NCI-H1417 (cell line): ENCODE data around the gene FXR2.

Experiments used
- DNase-seq, 3 experiments: peaks; one replicate each; lab custom pipeline; 2025; lab: John Stamatoyannopoulos, UW

FXR2 gene

DNA sequence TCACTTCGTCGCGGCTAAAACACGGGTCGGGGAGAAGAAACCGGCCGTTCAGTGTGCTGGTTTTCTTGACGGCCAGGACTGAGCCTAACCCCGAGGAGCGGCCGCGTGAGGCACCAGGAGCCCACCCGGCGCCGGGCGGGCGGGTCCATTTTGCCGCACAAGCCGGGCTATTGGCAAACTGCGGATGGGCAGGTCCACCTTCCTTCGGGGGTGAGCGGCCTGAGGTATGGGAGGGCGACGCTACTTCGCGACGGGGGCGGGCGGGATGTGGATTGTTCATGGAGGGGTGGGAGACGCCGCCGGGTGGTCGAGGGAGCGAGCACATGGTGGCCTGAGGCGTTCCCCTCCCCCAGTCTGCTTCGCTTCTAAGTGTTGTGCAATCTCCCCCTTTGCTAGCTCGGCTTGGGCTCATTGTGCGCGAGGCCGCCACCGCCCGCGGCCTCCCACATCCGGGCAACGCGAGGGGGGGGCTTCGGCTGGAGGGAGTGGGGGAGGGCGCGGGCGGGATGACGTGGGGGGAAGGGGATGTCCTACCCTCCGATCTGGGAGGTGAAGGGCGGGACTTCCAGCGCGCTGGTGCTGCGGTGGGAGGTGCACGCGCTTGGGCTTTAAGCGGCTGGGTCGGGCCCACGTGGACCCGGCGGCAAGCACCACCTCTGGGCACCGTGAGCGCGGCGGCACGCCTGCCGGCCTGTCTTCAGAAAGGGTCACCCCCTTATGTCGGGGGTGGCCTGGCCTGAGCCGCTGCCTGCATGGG is 41.2 kb downstream of the FXR2 start:
- DNase-seq, result peak; percentile 63 to 84 (median 73)

DNA sequence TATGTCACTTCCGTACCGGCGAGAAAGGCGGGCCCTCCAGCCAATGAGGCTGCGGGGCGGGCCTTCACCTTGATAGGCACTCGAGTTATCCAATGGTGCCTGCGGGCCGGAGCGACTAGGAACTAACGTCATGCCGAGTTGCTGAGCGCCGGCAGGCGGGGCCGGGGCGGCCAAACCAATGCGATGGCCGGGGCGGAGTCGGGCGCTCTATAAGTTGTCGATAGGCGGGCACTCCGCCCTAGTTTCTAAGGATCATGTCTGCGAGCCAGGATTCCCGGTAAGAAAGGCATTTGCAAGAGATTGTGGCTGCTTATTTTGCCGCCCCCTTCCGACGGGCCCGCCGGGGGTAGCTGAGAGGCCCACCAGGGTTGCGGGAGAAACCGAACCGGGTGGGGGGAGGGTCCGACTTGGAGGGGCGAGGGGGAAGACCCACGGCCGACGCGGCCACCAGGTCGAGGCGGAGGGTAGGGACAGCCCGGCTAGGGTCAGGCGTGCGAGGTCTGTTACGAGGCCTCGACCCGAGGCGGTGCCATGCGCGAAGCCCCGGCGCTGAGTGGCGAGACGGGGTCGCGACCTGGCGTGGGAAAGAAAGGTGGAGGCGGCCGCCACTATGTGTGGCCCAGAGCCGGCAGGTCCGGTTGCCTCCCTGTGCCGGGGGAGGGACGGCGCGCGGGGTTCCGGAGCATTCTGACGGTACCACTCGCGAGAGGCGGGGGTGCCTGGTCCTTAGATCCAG is 41.9 kb downstream of the FXR2 start:
- DNase-seq, result peak; percentile 94 to 98 (median 96)

DNA sequence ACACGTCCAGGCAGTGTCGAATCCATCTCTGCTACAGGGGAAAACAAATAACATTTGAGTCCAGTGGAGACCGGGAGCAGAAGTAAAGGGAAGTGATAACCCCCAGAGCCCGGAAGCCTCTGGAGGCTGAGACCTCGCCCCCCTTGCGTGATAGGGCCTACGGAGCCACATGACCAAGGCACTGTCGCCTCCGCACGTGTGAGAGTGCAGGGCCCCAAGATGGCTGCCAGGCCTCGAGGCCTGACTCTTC is 42.4 kb downstream of the FXR2 start:
- DNase-seq, result no peak

DNA sequence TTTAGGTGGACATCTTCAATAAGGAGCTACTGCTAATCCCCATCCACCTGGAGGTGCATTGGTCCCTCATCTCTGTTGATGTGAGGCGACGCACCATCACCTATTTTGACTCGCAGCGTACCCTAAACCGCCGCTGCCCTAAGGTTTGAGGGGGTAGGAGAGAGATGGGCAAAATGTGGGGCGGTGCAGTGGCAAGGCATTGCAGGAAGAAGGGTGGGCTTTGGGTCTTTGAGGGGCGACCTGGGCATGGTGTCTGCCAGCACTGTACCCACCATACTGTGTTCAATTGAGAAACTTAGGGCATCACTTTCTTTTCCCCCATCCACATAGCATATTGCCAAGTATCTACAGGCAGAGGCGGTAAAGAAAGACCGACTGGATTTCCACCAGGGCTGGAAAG is 44.3 kb downstream of the FXR2 start:
- no peak for DNase-seq

DNA sequence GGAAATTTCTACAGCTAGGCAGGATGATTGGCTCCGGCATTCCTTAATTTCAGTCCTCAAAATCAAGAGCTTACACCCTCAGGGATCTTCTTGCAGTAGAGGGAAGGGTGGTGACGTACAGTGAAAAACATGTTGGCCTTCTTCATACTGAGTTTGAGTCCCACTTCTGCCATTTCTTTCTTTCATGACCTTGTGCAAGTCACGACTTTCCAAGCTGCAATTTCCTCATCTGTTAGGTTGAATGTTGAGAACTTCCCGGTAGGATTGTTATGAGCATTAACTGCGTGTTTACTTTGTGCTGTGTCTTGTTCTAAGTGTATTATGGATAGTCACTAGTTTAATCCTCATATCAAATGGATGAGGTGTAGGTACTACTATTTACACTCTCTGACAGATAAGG is 45.1 kb downstream of the FXR2 start:
- DNase-seq, result no peak

DNA sequence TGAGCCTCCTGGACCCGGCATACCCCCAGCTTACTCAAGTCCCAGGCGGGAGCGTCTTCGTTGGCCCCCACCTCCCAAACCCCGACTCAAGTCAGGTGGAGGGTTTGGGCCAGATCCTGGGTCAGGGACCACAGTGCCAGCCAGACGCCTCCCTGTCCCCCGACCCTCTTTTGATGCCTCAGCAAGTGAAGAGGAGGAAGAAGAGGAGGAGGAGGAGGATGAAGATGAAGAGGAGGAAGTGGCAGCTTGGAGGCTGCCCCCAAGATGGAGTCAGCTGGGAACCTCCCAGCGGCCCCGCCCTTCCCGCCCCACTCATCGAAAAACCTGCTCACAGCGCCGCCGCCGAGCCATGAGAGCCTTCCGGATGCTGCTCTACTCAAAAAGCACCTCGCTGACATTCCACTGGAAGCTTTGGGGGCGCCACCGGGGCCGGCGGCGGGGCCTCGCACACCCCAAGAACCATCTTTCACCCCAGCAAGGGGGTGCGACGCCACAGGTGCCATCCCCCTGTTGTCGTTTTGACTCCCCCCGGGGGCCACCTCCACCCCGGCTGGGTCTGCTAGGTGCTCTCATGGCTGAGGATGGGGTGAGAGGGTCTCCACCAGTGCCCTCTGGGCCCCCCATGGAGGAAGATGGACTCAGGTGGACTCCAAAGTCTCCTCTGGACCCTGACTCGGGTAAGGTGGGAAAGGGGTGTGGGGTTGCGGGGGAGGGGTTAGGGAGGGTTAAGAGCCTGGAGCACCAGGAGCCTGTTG is 51.4 kb downstream of the FXR2 start:
- no peak for DNase-seq

DNA sequence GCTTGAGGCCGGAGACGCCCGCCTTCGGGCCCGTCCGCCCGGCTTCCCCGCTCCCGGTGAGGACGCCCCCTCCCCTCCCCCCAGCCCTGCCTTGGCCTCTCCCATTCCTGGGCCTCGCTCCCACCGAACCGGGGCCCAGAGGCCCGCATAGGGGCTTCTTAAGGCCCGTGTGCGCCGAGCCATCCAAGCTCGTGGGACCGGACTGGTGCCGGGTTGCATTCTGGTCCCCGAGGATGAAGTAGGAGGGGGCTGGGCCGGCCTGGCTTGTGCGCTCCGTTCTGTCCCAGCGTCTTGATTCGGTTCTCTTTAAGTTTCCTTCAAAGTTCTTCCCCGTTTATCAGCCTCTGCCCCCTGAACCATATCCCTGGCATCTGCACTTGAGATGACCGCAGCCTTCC is 52.5 kb downstream of the FXR2 start:
- no peak for DNase-seq

DNA sequence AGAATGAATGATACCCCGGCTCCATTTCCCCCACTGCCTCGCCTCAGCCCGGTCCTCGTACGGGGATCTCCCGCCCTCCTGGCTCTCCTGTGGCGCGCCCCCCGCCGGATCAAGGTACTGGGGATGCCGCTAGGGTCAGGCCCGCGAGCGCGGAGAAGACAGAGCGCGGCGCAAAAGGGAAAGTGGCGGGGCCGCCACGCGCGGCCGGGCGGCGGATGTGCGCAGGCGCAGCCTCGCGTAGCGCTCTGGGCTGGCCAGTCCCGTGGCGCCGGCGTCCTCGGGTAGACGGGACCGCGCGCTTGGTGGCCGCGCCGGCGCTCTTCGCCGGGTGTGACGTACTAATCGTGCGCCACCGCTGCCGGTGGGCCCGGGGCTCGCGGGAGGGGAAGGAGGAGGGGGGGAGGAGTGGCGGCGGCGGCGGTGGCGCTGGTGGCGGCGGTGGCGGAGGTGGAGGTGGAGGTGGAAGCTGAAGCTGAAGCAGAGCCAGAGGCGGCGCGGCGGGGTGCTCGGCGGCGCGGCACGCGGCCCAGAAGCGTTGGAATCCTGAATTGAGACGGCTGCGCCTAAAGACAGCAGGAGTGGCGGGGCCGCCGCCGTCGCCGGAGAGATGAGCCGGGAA is 53.0 kb downstream of the FXR2 start, which contains the start of gene SENP3:
TSS of gene SENP3 (plus strand) at position 331 of the 619 bp plus-strand sequence. CDS start 1,158 bp downstream, outside the sequence.
- DNase-seq, result peak; percentile 83 to 86 (median 84)

DNA sequence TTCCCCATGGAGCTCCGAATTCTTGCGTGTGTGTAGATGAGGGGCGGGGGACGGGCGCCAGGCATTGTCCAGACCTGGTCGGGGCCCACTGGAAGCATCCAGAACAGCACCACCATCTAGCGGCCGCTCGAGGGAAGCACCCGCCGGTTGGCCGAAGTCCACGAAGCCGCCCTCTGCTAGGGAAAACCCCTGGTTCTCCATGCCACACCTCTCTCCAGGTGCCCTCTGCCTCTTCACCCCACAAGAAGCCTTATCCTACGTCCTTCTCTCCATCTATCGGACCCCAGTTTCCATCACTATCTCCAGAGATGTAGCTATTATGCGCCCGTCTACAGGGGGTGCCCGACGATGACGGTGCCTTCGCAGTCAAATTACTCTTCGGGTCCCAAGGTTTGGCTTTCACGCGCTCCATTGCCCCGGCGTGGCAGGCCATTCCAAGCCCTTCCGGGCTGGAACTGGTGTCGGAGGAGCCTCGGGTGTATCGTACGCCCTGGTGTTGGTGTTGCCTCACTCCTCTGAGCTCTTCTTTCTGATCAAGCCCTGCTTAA is 53.6 kb downstream of the FXR2 start:
- DNase-seq, result peak; percentile 65 to 84 (median 66)

DNA sequence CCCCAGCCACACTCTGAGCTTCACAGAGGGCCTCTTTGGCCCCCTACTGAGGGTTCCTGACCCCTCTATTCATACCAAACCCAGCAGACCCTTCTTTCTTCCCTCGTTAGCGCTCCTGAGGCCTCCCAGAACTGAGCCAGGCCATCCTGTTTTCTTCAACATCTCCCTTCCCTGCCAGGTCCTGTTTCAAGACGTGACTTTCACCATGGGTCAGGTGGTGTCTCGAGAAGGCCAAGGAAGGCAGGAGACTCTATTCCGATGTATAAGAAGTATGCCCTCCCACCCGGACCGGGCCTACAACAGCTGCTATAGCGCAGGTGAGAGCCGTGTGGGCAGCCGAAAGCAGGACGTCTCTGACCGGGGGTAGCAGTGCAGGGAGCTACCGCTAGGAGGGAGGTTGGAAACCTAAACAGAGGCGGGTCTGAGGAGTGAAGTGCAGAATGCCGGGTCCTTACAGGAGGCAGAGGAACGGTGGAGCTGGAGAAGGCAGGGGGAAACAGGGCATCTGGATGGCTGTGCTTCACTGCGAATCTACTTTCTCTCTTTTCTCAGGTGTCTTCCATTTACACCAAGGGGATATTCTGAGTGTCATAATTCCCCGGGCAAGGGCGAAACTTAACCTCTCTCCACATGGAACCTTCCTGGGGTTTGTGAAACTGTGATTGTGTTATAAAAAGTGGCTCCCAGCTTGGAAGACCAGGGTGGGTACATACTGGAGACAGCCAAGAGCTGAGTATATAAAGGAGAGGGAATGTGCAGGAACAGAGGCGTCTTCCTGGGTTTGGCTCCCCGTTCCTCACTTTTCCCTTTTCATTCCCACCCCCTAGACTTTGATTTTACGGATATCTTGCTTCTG is 54.3 kb downstream of the FXR2 start:
- peak in 2 of 3 experiments; percentile 28 to 45 for DNase-seq

DNA sequence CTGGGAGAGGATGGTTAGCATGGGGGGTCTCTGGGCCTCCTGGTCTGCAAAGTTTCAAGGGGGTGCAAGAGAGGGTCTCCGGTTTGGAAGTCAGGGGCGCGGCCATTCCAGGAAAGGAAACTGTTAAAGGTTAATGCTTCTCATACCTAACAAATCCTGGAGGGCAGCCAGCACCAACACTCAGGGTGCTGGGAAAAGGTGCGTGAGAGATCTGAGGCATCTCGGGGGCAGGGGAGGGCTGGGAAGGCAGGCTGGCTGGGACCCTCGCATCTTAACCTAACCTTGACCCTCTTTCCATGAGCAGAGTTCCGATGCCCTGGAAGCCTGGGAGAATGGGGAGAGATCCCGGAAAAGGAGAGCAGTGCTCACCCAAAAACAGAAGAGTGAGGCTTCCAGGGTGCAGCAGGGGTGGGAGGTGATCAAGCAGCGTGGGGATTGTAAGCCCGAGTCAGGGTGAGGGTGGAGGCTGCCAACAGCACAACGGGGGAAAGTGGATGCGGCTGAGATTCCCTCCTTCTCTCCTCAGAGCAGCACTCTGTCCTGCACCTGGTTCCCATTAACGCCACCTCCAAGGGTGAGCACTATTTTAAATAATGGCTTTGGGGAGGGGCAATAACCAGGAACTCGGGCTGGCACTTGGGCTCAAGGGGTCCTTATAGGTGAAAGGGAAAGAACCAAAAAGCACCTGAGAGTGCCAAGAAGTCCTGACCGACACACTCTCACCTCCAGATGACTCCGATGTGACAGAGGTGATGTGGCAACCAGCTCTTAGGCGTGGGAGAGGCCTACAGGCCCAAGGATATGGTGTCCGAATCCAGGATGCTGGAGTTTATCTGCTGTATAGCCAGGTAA is 55.2 kb downstream of the FXR2 start:
- DNase-seq, result peak in 2 of 3 experiments; percentile 15 to 50

DNA sequence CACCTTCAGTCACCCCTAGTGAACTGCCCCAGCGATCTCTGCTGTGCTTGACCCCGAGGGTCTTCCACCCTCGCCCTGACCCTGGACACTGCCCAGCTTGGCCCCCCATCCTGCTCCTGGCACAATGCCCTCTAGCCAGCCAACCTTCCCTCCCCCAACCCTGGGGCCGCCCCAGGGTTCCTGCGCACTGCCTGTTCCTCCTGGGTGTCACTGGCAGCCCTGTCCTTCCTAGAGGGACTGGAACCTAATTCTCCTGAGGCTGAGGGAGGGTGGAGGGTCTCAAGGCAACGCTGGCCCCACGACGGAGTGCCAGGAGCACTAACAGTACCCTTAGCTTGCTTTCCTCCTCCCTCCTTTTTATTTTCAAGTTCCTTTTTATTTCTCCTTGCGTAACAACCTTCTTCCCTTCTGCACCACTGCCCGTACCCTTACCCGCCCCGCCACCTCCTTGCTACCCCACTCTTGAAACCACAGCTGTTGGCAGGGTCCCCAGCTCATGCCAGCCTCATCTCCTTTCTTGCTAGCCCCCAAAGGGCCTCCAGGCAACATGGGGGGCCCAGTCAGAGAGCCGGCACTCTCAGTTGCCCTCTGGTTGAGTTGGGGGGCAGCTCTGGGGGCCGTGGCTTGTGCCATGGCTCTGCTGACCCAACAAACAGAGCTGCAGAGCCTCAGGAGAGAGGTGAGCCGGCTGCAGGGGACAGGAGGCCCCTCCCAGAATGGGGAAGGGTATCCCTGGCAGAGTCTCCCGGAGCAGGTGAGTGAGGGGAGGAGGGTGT is 56.0 kb downstream of the FXR2 start, which contains the start of gene TNFSF13:
TSS of gene TNFSF13 (plus strand) at position 207 of the 776 bp plus-strand sequence. CDS start at position 497, 290 bp downstream.
- DNase-seq, result peak in 2 of 3 experiments; percentile 30 to 42

DNA sequence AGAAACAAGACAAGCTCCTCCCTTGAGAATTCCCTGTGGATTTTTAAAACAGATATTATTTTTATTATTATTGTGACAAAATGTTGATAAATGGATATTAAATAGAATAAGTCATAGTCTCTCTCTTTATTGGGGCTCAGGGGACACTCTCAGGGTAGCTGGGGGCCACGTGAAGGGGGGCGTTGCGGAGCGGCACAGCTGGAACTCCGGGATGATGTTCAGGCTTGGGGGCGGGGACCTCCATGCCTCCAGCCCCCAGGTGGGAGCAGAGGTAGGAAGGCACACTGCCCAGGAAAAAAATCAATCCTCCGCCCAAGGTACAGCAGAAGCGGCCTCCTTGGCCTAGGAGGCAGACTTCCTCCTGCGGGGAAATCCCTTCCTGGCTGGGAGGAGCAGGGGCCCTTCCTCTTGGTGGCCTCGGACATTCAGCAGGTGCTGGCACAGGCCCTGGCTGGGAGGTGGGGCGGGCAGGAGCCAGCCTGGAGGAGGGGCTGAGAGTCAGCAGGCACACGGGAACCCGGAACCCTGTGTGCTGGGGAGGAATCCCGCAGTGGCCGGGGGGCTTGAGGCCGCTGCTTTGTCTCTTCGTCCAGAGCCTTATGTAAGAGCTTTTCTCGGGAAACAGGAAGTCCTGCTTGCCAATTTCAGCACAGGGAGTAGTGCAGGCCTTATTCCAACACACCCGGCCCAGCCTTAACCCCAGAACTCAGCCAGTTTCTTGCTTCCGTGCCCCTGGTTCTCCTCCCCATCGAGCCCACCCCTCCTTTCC is 56.7 kb downstream of the FXR2 start:
- peak in 2 of 3 experiments; percentile 68 to 78 for DNase-seq

DNA sequence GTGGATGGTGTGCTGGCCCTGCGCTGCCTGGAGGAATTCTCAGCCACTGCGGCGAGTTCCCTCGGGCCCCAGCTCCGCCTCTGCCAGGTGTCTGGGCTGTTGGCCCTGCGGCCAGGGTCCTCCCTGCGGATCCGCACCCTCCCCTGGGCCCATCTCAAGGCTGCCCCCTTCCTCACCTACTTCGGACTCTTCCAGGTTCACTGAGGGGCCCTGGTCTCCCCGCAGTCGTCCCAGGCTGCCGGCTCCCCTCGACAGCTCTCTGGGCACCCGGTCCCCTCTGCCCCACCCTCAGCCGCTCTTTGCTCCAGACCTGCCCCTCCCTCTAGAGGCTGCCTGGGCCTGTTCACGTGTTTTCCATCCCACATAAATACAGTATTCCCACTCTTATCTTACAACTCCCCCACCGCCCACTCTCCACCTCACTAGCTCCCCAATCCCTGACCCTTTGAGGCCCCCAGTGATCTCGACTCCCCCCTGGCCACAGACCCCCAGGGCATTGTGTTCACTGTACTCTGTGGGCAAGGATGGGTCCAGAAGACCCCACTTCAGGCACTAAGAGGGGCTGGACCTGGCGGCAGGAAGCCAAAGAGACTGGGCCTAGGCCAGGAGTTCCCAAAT is 57.4 kb downstream of the FXR2 start:
- DNase-seq, result no peak

DNA sequence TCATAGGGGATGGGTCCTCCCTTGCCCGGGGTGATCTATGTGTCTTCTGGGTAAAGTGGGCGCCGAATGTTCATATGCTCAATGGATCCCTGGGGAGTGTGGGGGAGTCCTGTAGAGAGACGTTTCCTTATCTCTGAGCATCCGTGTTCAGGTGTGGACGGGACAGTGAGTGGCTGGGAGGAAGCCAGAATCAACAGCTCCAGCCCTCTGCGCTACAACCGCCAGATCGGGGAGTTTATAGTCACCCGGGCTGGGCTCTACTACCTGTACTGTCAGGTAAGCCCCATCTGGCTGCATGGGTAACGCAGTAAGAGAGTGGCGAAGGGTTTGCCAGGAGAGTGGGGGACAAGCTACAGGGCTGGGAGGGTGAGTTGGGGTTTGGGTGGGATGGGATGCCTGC is 58.1 kb downstream of the FXR2 start:
- DNase-seq, result no peak

DNA sequence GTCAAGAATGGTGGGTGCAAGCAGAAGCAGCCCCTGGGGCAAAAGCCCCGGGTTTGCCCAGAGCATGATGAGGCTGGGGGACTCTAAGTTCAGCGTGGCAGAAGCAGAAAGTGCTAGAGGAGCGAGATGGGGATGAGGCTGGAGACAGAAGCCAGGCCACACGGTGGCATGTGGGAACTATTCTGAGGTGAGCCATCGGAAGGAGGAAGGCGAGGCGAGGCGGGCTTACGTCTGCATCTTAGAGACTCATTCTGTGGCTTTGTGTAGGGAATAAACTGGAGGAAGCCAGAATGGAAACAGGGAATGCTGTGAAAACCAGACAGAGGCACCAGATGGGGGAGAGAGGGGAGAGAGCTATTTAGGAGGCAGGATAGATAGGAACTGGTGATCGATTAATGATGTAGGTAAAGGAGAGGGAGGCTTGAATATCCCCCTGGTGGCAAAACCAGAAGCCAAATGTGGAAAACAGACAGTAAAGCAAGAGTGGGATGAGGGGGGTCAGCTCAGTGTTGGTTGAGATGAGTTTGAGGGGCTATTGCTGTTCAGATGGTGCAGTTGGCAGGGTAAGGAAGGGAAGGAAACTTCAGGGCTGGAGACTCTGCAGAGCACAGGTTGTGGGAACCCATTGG is 59.3 kb downstream of the FXR2 start:
- no peak for DNase-seq

DNA sequence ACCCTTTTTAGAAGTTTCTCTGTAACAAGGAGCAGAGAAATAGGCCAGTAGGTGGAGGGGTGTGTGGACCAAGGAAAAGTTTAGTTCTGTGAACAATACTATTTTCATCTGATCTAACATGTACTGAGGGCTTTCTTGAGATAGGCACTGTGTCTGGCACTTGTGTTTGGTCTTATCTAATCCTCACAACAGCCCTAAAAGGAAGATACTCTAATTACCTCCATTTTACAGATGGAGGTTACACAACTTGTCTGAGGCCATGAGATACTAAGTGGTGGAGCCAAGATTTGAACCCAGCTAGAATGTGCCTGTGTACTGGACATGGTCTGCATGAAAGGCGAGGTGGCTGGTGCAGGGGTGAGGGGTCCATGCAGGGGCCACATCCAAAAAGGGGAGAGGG is 61.3 kb downstream of the FXR2 start:
- no peak for DNase-seq
